ENCODE measurements around the gene KAT6B.
A peak's percentile ranks its signal among the peaks of the same experiment; 100 is the strongest.

Gene KAT6B

GRCh38 chr10:74889662-74889998 is 63.2 kb downstream of the KAT6B start:
- Histone ChIP-seq H3K4me2 (ENCODE audit: insufficient read depth, low read length, poor library complexity, severe bottlenecking) (no peak overlapping the region), H3K9ac (ENCODE audit: low read depth, low read length, poor library complexity) (no peak overlapping the region)

GRCh38 chr10:74890460-74890859 is 64.1 kb downstream of the KAT6B start:
- H3K27ac ChIP-seq (replicated peaks; ENCODE audit: low read length), result no peak overlapping the region
- no peak overlapping the region for H3K14ac ChIP-seq (ENCODE audit: low read length)
- no peak overlapping the region for H4K8ac ChIP-seq (ENCODE audit: low read depth, low read length)
- no peak for DNase-seq (ENCODE audit: low spot score)
- no peaks in the 10 kb centered on the region for H3K9me3 ChIP-seq (replicated peaks in 1 of 2; ENCODE audit: control insufficient read depth in 2 of 2, insufficient read depth in 1 of 2, low read depth in 1 of 2, low read length in 2 of 2)
- H3K23ac ChIP-seq (ENCODE audit: low read depth, low read length, poor library complexity), result no peak overlapping the region
- H2AK5ac ChIP-seq (ENCODE audit: low read depth, low read length), result no peak overlapping the region
- H3K79me1 ChIP-seq (ENCODE audit: low read depth, low read length), result peaks cover 3% of the 10 kb centered on the region
- no peaks in the 10 kb centered on the region for H3K36me3 ChIP-seq (replicated peaks in 1 of 2; ENCODE audit: control insufficient read depth in 2 of 2, insufficient read depth in 2 of 2, low read length in 2 of 2)
- H3K9ac ChIP-seq (ENCODE audit: low read depth, low read length, poor library complexity), result no peak overlapping the region
- no peak overlapping the region for H2BK120ac ChIP-seq (ENCODE audit: low read depth, low read length)
- no peak overlapping the region for H2BK15ac ChIP-seq (ENCODE audit: low read length)
- no peak overlapping the region for H4K91ac ChIP-seq (ENCODE audit: low read depth, low read length, poor library complexity)
- H2BK5ac ChIP-seq (ENCODE audit: low read length), result no peak overlapping the region
- H3K27me3 ChIP-seq (ENCODE audit: control insufficient read depth in 3 of 3, insufficient read depth in 3 of 3, low read depth in 1 of 3, low read length in 3 of 3), result no peaks in the 10 kb centered on the region
- H3K4ac ChIP-seq (ENCODE audit: low read length), result no peak overlapping the region
- WGBS, 2 donors (ENCODE audit: extremely low coverage in 2 of 2, insufficient read length in 2 of 2, insufficient replicate concordance in 1 of 2), result no CpG with 5 or more reads among the region's 7 CpGs
- no peak overlapping the region for H3K4me3 ChIP-seq (ENCODE audit: low read length in 2 of 2)
- H2AFZ ChIP-seq (ENCODE audit: low read length), result no peak overlapping the region
- H2BK12ac ChIP-seq (ENCODE audit: low read length), result no peak overlapping the region
- no peak overlapping the region for H3K4me2 ChIP-seq (ENCODE audit: insufficient read depth, low read length, poor library complexity, severe bottlenecking)
- H3K18ac ChIP-seq (ENCODE audit: low read length), result no peak overlapping the region
- peaks cover 0 to 2% of the 10 kb centered on the region in 2 donors for H3K4me1 ChIP-seq (ENCODE audit: control insufficient read depth in 2 of 2, insufficient read depth in 1 of 2, low read depth in 1 of 2, low read length in 2 of 2)

More at GRCh38 chr10:74889662-74889998, 63.2 kb downstream of the KAT6B start:
- H2AFZ ChIP-seq (ENCODE audit: low read length), result no peak overlapping the region
- H4K8ac ChIP-seq (ENCODE audit: low read depth, low read length), result no peak overlapping the region
- H3K27ac ChIP-seq (replicated peaks; ENCODE audit: low read length), result no peak overlapping the region
- H3K36me3 ChIP-seq (replicated peaks in 1 of 2; ENCODE audit: control insufficient read depth in 2 of 2, insufficient read depth in 2 of 2, low read length in 2 of 2), result no peaks in the 10 kb centered on the region
- peaks cover 0 to 2% of the 10 kb centered on the region in 2 donors for H3K4me1 ChIP-seq (ENCODE audit: control insufficient read depth in 2 of 2, insufficient read depth in 1 of 2, low read depth in 1 of 2, low read length in 2 of 2)
- no peak overlapping the region for H3K14ac ChIP-seq (ENCODE audit: low read length)
- no peak overlapping the region for H3K4me3 ChIP-seq (ENCODE audit: low read length in 2 of 2)
- H2AK5ac ChIP-seq (ENCODE audit: low read depth, low read length), result no peak overlapping the region
- no peak overlapping the region for H3K4ac ChIP-seq (ENCODE audit: low read length)
- H3K79me1 ChIP-seq (ENCODE audit: low read depth, low read length), result peaks cover 3% of the 10 kb centered on the region
- H2BK120ac ChIP-seq (ENCODE audit: low read depth, low read length), result no peak overlapping the region
- no peak overlapping the region for H2BK5ac ChIP-seq (ENCODE audit: low read length)
- H2BK12ac ChIP-seq (ENCODE audit: low read length), result no peak overlapping the region
- no peak overlapping the region for H4K91ac ChIP-seq (ENCODE audit: low read depth, low read length, poor library complexity)
- H2BK15ac ChIP-seq (ENCODE audit: low read length), result no peak overlapping the region
- H3K9me3 ChIP-seq (replicated peaks in 1 of 2; ENCODE audit: control insufficient read depth in 2 of 2, insufficient read depth in 1 of 2, low read depth in 1 of 2, low read length in 2 of 2), result no peaks in the 10 kb centered on the region
- no peak overlapping the region for H3K23ac ChIP-seq (ENCODE audit: low read depth, low read length, poor library complexity)
- H3K18ac ChIP-seq (ENCODE audit: low read length), result no peak overlapping the region
- no peaks in the 10 kb centered on the region for H3K27me3 ChIP-seq (ENCODE audit: control insufficient read depth in 3 of 3, insufficient read depth in 3 of 3, low read depth in 1 of 3, low read length in 3 of 3)
- DNase-seq (ENCODE audit: low spot score), result no peak

DNA sequence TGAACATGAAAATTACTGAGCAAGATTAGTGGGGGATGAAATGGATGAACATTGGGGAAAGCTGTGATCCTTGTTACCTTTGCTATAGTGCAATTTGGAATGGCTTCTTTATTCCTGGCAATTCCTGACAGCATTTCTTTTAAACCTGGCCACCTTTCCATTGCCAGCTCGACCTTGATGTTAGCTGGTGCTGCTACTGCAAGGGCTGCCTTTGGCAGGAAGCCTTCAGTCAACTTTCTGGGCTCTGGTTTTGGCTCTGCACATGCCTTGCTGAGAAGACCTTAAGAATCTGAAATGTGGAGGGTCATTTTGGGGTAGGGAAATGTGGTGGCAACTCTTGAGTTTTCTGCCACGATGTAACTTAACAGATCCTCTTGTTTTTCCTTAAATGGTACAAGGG is 64.7 kb downstream of the KAT6B start:
- no peak overlapping the region for H3K27ac ChIP-seq (replicated peaks; ENCODE audit: low read length)

DNA sequence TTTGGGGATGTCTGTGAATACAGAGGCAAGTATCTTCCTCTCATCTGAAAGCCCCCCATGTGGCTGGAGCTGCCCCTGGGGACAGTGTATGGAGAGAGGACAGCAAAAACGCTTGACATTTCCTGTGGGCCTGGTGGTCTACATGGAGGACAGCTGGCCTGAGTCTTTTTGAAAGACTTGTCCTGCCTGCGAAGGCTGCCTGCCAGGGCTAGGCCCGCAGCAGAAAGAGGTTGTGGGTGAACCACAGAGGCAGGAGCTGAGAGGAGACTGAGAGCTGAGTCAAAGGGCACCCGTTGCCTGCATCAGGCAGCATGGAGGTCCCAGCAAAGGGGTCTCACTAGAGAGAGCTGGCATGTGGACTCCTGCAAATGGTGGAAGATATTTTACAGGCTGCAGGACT is 66.4 kb downstream of the KAT6B start:
- H3K18ac ChIP-seq (ENCODE audit: low read length), result peak overlapping the region; percentile 72
- no peak overlapping the region for H3K14ac ChIP-seq (ENCODE audit: low read length)
- H2BK120ac ChIP-seq (ENCODE audit: low read depth, low read length), result no peak overlapping the region
- H3K79me1 ChIP-seq (ENCODE audit: low read depth, low read length), result peaks cover 3% of the 10 kb centered on the region
- H3K4ac ChIP-seq (ENCODE audit: low read length), result no peak overlapping the region
- H3K4me1 ChIP-seq (ENCODE audit: control insufficient read depth in 2 of 2, insufficient read depth in 1 of 2, low read depth in 1 of 2, low read length in 2 of 2), result peaks cover 0 to 2% of the 10 kb centered on the region in 2 donors
- H2BK15ac ChIP-seq (ENCODE audit: low read length), result no peak overlapping the region
- H3K27me3 ChIP-seq (ENCODE audit: control insufficient read depth in 3 of 3, insufficient read depth in 3 of 3, low read depth in 1 of 3, low read length in 3 of 3), result no peaks in the 10 kb centered on the region
- no peak overlapping the region for H3K23ac ChIP-seq (ENCODE audit: low read depth, low read length, poor library complexity)
- H4K91ac ChIP-seq (ENCODE audit: low read depth, low read length, poor library complexity), result no peak overlapping the region
- H3K9me3 ChIP-seq (replicated peaks in 1 of 2; ENCODE audit: control insufficient read depth in 2 of 2, insufficient read depth in 1 of 2, low read depth in 1 of 2, low read length in 2 of 2), result no peaks in the 10 kb centered on the region
- H3K27ac ChIP-seq (replicated peaks; ENCODE audit: low read length), result no peak overlapping the region
- H2BK5ac ChIP-seq (ENCODE audit: low read length), result no peak overlapping the region
- no peak overlapping the region for H2AFZ ChIP-seq (ENCODE audit: low read length)
- no CpG with 5 or more reads among the region's 4 CpGs for WGBS, 2 donors (ENCODE audit: extremely low coverage in 2 of 2, insufficient read length in 2 of 2, insufficient replicate concordance in 1 of 2)
- H3K9ac ChIP-seq (ENCODE audit: low read depth, low read length, poor library complexity), result no peak overlapping the region
- no peak overlapping the region for H2AK5ac ChIP-seq (ENCODE audit: low read depth, low read length)
- H3K4me3 ChIP-seq (ENCODE audit: low read length in 2 of 2), result no peak overlapping the region
- H4K8ac ChIP-seq (ENCODE audit: low read depth, low read length), result no peak overlapping the region
- no peak overlapping the region for H3K4me2 ChIP-seq (ENCODE audit: insufficient read depth, low read length, poor library complexity, severe bottlenecking)
- no peaks in the 10 kb centered on the region for H3K36me3 ChIP-seq (replicated peaks in 1 of 2; ENCODE audit: control insufficient read depth in 2 of 2, insufficient read depth in 2 of 2, low read length in 2 of 2)
- H2BK12ac ChIP-seq (ENCODE audit: low read length), result no peak overlapping the region
- no peak for DNase-seq (ENCODE audit: low spot score)

More for the DNA sequence above, 64.7 kb downstream of the KAT6B start:
- H3K14ac ChIP-seq (ENCODE audit: low read length), result no peak overlapping the region
- H3K4me3 ChIP-seq (ENCODE audit: low read length in 2 of 2), result no peak overlapping the region
- H4K91ac ChIP-seq (ENCODE audit: low read depth, low read length, poor library complexity), result no peak overlapping the region
- no peak overlapping the region for H2AFZ ChIP-seq (ENCODE audit: low read length)
- no CpG with 5 or more reads among the region's 2 CpGs for WGBS, 2 donors (ENCODE audit: extremely low coverage in 2 of 2, insufficient read length in 2 of 2, insufficient replicate concordance in 1 of 2)
- no peak overlapping the region for H3K23ac ChIP-seq (ENCODE audit: low read depth, low read length, poor library complexity)
- H2AK5ac ChIP-seq (ENCODE audit: low read depth, low read length), result no peak overlapping the region
- no peak overlapping the region for H3K18ac ChIP-seq (ENCODE audit: low read length)
- H3K4me1 ChIP-seq (ENCODE audit: control insufficient read depth in 2 of 2, insufficient read depth in 1 of 2, low read depth in 1 of 2, low read length in 2 of 2), result peaks cover 0 to 2% of the 10 kb centered on the region in 2 donors
- H3K4me2 ChIP-seq (ENCODE audit: insufficient read depth, low read length, poor library complexity, severe bottlenecking), result no peak overlapping the region
- no peak overlapping the region for H4K8ac ChIP-seq (ENCODE audit: low read depth, low read length)
- no peaks in the 10 kb centered on the region for H3K9me3 ChIP-seq (replicated peaks in 1 of 2; ENCODE audit: control insufficient read depth in 2 of 2, insufficient read depth in 1 of 2, low read depth in 1 of 2, low read length in 2 of 2)
- no peak overlapping the region for H2BK15ac ChIP-seq (ENCODE audit: low read length)
- H3K36me3 ChIP-seq (replicated peaks in 1 of 2; ENCODE audit: control insufficient read depth in 2 of 2, insufficient read depth in 2 of 2, low read length in 2 of 2), result no peaks in the 10 kb centered on the region
- H3K9ac ChIP-seq (ENCODE audit: low read depth, low read length, poor library complexity), result no peak overlapping the region
- H2BK120ac ChIP-seq (ENCODE audit: low read depth, low read length), result no peak overlapping the region
- no peak overlapping the region for H3K4ac ChIP-seq (ENCODE audit: low read length)
- no peak for DNase-seq (ENCODE audit: low spot score)
- peaks cover 3% of the 10 kb centered on the region for H3K79me1 ChIP-seq (ENCODE audit: low read depth, low read length)
- no peaks in the 10 kb centered on the region for H3K27me3 ChIP-seq (ENCODE audit: control insufficient read depth in 3 of 3, insufficient read depth in 3 of 3, low read depth in 1 of 3, low read length in 3 of 3)
- H2BK12ac ChIP-seq (ENCODE audit: low read length), result no peak overlapping the region
- H2BK5ac ChIP-seq (ENCODE audit: low read length), result no peak overlapping the region
